K562 (cell line): Measurements from ENCODE around the gene GDF15. TPM values are rescaled to one million over a fixed set of nuclear protein-coding genes. Genes with fewer than 3 reads are reported as not detected.
A peak's percentile ranks its signal among the peaks of the same experiment; 100 is the strongest.

Experiments used
- ATF2 ChIP-seq: sonication (generic); formaldehyde crosslinking; IDR thresholded peaks from 2 replicates; pipeline ENCODE4 v1.8.1; 2022; ENCODE audit warnings: missing genetic modification reagents
- CEBPB ChIP-seq: fragments of 450-650 bp; IDR thresholded peaks from 2 replicates; pipeline ENCODE4 v1.6.1; 2016; ENCODE audit warnings: missing genetic modification characterization, missing compliant biosample characterization
- DEAF1 ChIP-seq: fragments of 450-650 bp; formaldehyde crosslinking; IDR thresholded peaks from 2 replicates; pipeline ENCODE4 v1.4.0; 2020; ENCODE audit warnings: mild to moderate bottlenecking, moderate library complexity
- DNMT1 ChIP-seq: fragments of 450-650 bp; IDR thresholded peaks from 2 replicates; pipeline ENCODE4 v1.6.1; 2016; ENCODE audit warnings: antibody characterized with exemption, mild to moderate bottlenecking
- E2F3 ChIP-seq: fragments of 250-450 bp; sonication (Bioruptor Pico); IDR thresholded peaks from 2 replicates; pipeline ENCODE4 v1.4.0; 2020; ENCODE audit warnings: mild to moderate bottlenecking
- E2F6 ChIP-seq, 2 experiments: IDR thresholded peaks; 2 replicates each; pipeline ENCODE4 v1.6.1; 2011; ENCODE audit warnings: borderline replicate concordance in 1 of 2, control low read depth in 1 of 2, low read depth in 1 of 2, low read length in 1 of 2, mild to moderate bottlenecking in 1 of 2, mixed read lengths in 1 of 2, moderate library complexity in 1 of 2; ENCODE audit not compliant: insufficient read depth in 1 of 2, insufficient read length in 1 of 2, poor library complexity in 1 of 2, severe bottlenecking in 1 of 2; ENCODE audit errors: extremely low read depth in 1 of 2
- ELF1 ChIP-seq: fragments of 200-800 bp; sonication (Bioruptor generic); IDR thresholded peaks from 2 replicates; pipeline ENCODE4 v1.6.1; 2016; ENCODE audit warnings: missing genetic modification characterization, missing compliant biosample characterization
- EP400 ChIP-seq: fragments of 450-650 bp; IDR thresholded peaks from 2 replicates; pipeline ENCODE4 v1.6.1; 2017; ENCODE audit warnings: antibody characterized with exemption, mild to moderate bottlenecking, moderate library complexity
- ETV1 ChIP-seq: fragments of 450-650 bp; conservative IDR thresholded peaks from 2 replicates; pipeline ENCODE4 v1.6.1; 2016; ENCODE audit warnings: missing genetic modification characterization, control low read depth, low read depth, missing compliant biosample characterization
- ETV6 ChIP-seq, 3 experiments: fragments of 150-350 bp in 1 of 3; sonication (generic) in 1 of 3; formaldehyde crosslinking in 1 of 3; IDR thresholded peaks; 2 replicates each; pipeline versions ENCODE4 v1.6.1 to v1.8.0; 2014 to 2022; ENCODE audit warnings: borderline replicate concordance in 2 of 3, low read depth in 2 of 3, antibody characterized with exemption in 1 of 3, low read length in 1 of 3, mild to moderate bottlenecking in 1 of 3, missing genetic modification reagents in 1 of 3
- FOXA3 ChIP-seq, 2 experiments: fragments of 450-650 bp in 1 of 2; sonication (generic) in 1 of 2; formaldehyde crosslinking; IDR thresholded peaks in 1 of 2; conservative IDR thresholded peaks in 1 of 2; 2 replicates each; pipeline versions ENCODE4 v1.4.0 to v1.8.0; 2020 to 2022; ENCODE audit warnings: mild to moderate bottlenecking in 2 of 2, missing genetic modification reagents in 1 of 2
- FOXP1 ChIP-seq: sonication (generic); formaldehyde crosslinking; IDR thresholded peaks from 2 replicates; pipeline ENCODE4 v1.8.0; 2022; ENCODE audit warnings: mild to moderate bottlenecking, missing genetic modification reagents
- HDAC2 ChIP-seq: fragments of 450-650 bp; IDR thresholded peaks from 2 replicates; pipeline ENCODE4 v1.6.1; 2016; ENCODE audit warnings: mild to moderate bottlenecking
- ILK ChIP-seq: fragments of 450-650 bp; IDR thresholded peaks from 2 replicates; pipeline ENCODE4 v1.6.1; 2016; ENCODE audit warnings: missing genetic modification characterization, low read depth, mild to moderate bottlenecking, missing compliant biosample characterization, moderate library complexity, borderline replicate concordance
- NCOA1 ChIP-seq: fragments of 450-650 bp; IDR thresholded peaks from 2 replicates; pipeline ENCODE4 v1.6.1; 2016; ENCODE audit warnings: low read depth
- NELFE ChIP-seq: IDR thresholded peaks from 2 replicates; pipeline ENCODE4 v1.6.1; 2011; ENCODE audit warnings: mild to moderate bottlenecking; ENCODE audit not compliant: insufficient read depth, insufficient read length
- RBM15 ChIP-seq: fragments of 200-400 bp; formaldehyde crosslinking; IDR thresholded peaks from 2 replicates; pipeline ENCODE4 v1.6.1; 2018; ENCODE audit warnings: mild to moderate bottlenecking, low read length, moderate library complexity; ENCODE audit not compliant: insufficient read depth
- SAFB2 ChIP-seq: fragments of 200-400 bp; formaldehyde crosslinking; IDR thresholded peaks from 2 replicates; pipeline ENCODE4 v1.6.1; 2018; ENCODE audit warnings: borderline replicate concordance, low read length, low read depth, moderate library complexity; ENCODE audit not compliant: severe bottlenecking
- SMARCC2 ChIP-seq: fragments of 450-650 bp; IDR thresholded peaks from 2 replicates; pipeline ENCODE4 v1.6.1; 2017; ENCODE audit warnings: antibody characterized with exemption, moderate library complexity, mild to moderate bottlenecking, low read depth
- TEAD4 ChIP-seq, 2 experiments: sonication (generic) in 1 of 2; formaldehyde crosslinking in 1 of 2; IDR thresholded peaks; 2 replicates each; pipeline versions ENCODE4 v1.6.1 to v1.8.0; 2012 to 2022; ENCODE audit warnings: borderline replicate concordance in 1 of 2, inconsistent platforms in 1 of 2, low read length in 1 of 2, mild to moderate bottlenecking in 1 of 2, missing genetic modification reagents in 1 of 2
- ZNF165 ChIP-seq: fragments of 250-450 bp; sonication (Bioruptor Pico); IDR thresholded peaks from 2 replicates; pipeline ENCODE4 v1.4.0; 2020; ENCODE audit warnings: borderline replicate concordance
- ZNF766 ChIP-seq: fragments of 200-800 bp; sonication (Bioruptor generic); conservative IDR thresholded peaks from 2 replicates; pipeline ENCODE4 v1.6.1; 2016; ENCODE audit warnings: missing genetic modification characterization, missing compliant biosample characterization
- polyA plus RNA-seq, 8 experiments: library from polyadenylated mRNA; depleted of rRNA in 4 of 8; stranded (reverse) in 5 of 8; unstranded in 3 of 8; fragments of >200 nt; fragmentation: Nextera tagmentation in 2 of 8; fragmentation: Illumina TruSeq in 1 of 8; extraction: Ambion mirVana in 2 of 8; extraction: Trizol in 1 of 8; gene quantifications; 2 replicates each; pipeline versions ENCODE4 v1.2.1 to v1.2.3, GENCODE V29; 2011 to 2014; ENCODE audit warnings: inconsistent platforms in 1 of 8, missing spikeins in 1 of 8
- total RNA-seq, 7 experiments: library from RNA; depleted of rRNA in 6 of 7; stranded (reverse); fragments of >200 nt in 6 of 7; fragmentation: Illumina TruSeq in 2 of 7; extraction: Trizol in 2 of 7; gene quantifications; 2 replicates each; pipeline versions ENCODE4 v1.2.1 to v1.2.3, GENCODE V29; 2011 to 2021; ENCODE audit warnings: low replicate concordance in 1 of 7

GDF15 gene
- total and polyA plus RNA-seq, 9 of the 15 experiments (the other 6 are each of a cell fraction or from before 2014, with no cell fraction given), result 2.3 to 82.4 (median 12.5) TPM

- 0 out of 2 replicates have a peak, but pooled peaks have one; percentile 17 for TF ChIP-seq DEAF1
- no peak for TF ChIP-seq SAFB2
- TF ChIP-seq TEAD4 (IDR thresholded peaks at IDR 0.05; ENCODE audit: low read length), result peak; percentile 69
- no peak for TF ChIP-seq TEAD4 (CRISPR knock-in tag; IDR thresholded peaks at IDR 0.05; ENCODE audit: borderline replicate concordance)
- peak; percentile 92 for TF ChIP-seq EP400
- peak; percentile 91 for TF ChIP-seq ELF1
- TF ChIP-seq NELFE, result no peak
- TF ChIP-seq ZNF165 (CRISPR knock-in tag), result no peak
- TF ChIP-seq DNMT1, result no peak
- TF ChIP-seq ILK (tag), result 0 out of 2 replicates have a peak, but pooled peaks have one; percentile 52
- TF ChIP-seq ETV6 (IDR thresholded peaks at IDR 0.05; ENCODE audit: borderline replicate concordance in 1 of 2, low read depth in 2 of 2, low read length in 1 of 2), result peak; percentile 78 to 94
- TF ChIP-seq ETV6 (CRISPR knock-in tag; IDR thresholded peaks at IDR 0.05; ENCODE audit: borderline replicate concordance), result no peak
- peak in 1 of 2 experiments; percentile 36 for TF ChIP-seq E2F6 (IDR thresholded peaks at IDR 0.05; ENCODE audit: borderline replicate concordance in 1 of 2, extremely low read depth in 1 of 2, insufficient read depth in 1 of 2, insufficient read length in 1 of 2, low read depth in 1 of 2, low read length in 1 of 2, poor library complexity in 1 of 2, severe bottlenecking in 1 of 2)
- TF ChIP-seq ETV1 (tag), result peak; percentile 97
- TF ChIP-seq ZNF766 (CRISPR knock-in tag), result peak; percentile 65; the same call in 1 of the 2 replicates
- TF ChIP-seq ATF2, result peak; percentile 69
- peak; percentile 91 for TF ChIP-seq NCOA1
- no peak for TF ChIP-seq RBM15
- peak; percentile 62; the same call in 1 of the 2 replicates for TF ChIP-seq SMARCC2
- peak; percentile 13; the same call in 1 of the 2 replicates for TF ChIP-seq E2F3 (CRISPR knock-in tag)
- TF ChIP-seq CEBPB (tag), result peak; percentile 94
- 0 out of 2 replicates have a peak, but pooled peaks have one; percentile 38 for TF ChIP-seq FOXP1 (CRISPR knock-in tag)
- peak; percentile 90 for TF ChIP-seq HDAC2
- peak in 1 of 2 experiments; percentile 34; a peak in 1 of 4 replicates for TF ChIP-seq FOXA3 (CRISPR knock-in tag; conservative IDR thresholded peaks at IDR 0.05 in 1 of 2, IDR thresholded peaks at IDR 0.05 in 1 of 2)
These were observed 21.0 kb upstream of the GDF15 start (continued) for GRCh38 chr19:18364826-18365528.
